SK-N-SH treated with all-trans-retinoic acid at 6 μM for 48 hours (cell line): Measurements from ENCODE around the gene P3H1.

Experiments
- ATAC-seq: fragments of 200-7000 bp; cut with Tn5 transposase; 3 replicates; pipeline ENCODE4 v1.9.1; 2020; ENCODE audit warnings: mild to moderate bottlenecking, moderate library complexity
- CSDC2 ChIP-seq: fragments of 250-450 bp; sonication (Bioruptor Pico); IDR thresholded peaks from 2 replicates; pipeline ENCODE4 v1.5.0; 2020; ENCODE audit warnings: mild to moderate bottlenecking, moderate library complexity
- ESRRG ChIP-seq: fragments of 250-450 bp; sonication (Bioruptor Pico); IDR thresholded peaks from 2 replicates; pipeline ENCODE4 v1.6.1; 2021; ENCODE audit warnings: mild to moderate bottlenecking
- GLIS3 ChIP-seq: fragments of 250-450 bp; sonication (Bioruptor Pico); IDR thresholded peaks from 2 replicates; pipeline ENCODE4 v1.5.0; 2020; ENCODE audit warnings: mild to moderate bottlenecking, moderate library complexity
- ISL1 ChIP-seq: fragments of 250-450 bp; sonication (Bioruptor Pico); IDR thresholded peaks from 2 replicates; pipeline ENCODE4 v2.1.2; 2022; ENCODE audit warnings: mild to moderate bottlenecking, moderate library complexity
- RARB ChIP-seq: fragments of 250-450 bp; sonication (Bioruptor Pico); IDR thresholded peaks from 2 replicates; pipeline ENCODE4 v1.8.0; 2021; ENCODE audit warnings: mild to moderate bottlenecking, moderate library complexity
- TOX ChIP-seq: fragments of 250-450 bp; sonication (Bioruptor Pico); IDR thresholded peaks from 2 replicates; pipeline ENCODE4 v1.8.0; 2021; ENCODE audit warnings: mild to moderate bottlenecking, moderate library complexity, borderline replicate concordance
- ZC3H10 ChIP-seq: fragments of 250-450 bp; sonication (Bioruptor Pico); IDR thresholded peaks from 2 replicates; pipeline ENCODE4 v1.5.1; 2021; ENCODE audit warnings: mild to moderate bottlenecking, moderate library complexity
- ZFP3 ChIP-seq: fragments of 250-450 bp; sonication (Bioruptor Pico); IDR thresholded peaks from 2 replicates; pipeline ENCODE4 v1.5.0; 2020; ENCODE audit warnings: mild to moderate bottlenecking, moderate library complexity
- ZFP30 ChIP-seq: fragments of 450-650 bp; formaldehyde crosslinking; IDR thresholded peaks from 2 replicates; pipeline ENCODE4 v1.5.0; 2022; ENCODE audit warnings: mild to moderate bottlenecking, moderate library complexity
- ZNF70 ChIP-seq: fragments of 450-650 bp; formaldehyde crosslinking; IDR thresholded peaks from 2 replicates; pipeline ENCODE4 v1.5.0; 2020; ENCODE audit warnings: mild to moderate bottlenecking, moderate library complexity
- ZNF8 ChIP-seq: fragments of 450-650 bp; formaldehyde crosslinking; IDR thresholded peaks from 2 replicates; pipeline ENCODE4 v1.5.0; 2020; ENCODE audit warnings: mild to moderate bottlenecking, moderate library complexity
- TF ChIP-seq, protein P1 (sequence below): fragments of 250-450 bp; sonication (Bioruptor Pico); IDR thresholded peaks from 2 replicates; pipeline ENCODE4 v1.5.1; 2020; ENCODE audit warnings: low read depth, mild to moderate bottlenecking, moderate library complexity
- TF ChIP-seq, protein P2 (sequence below): fragments of 250-450 bp; sonication (Bioruptor Pico); IDR thresholded peaks from 2 replicates; pipeline ENCODE4 v1.5.0; 2020; ENCODE audit warnings: mild to moderate bottlenecking, moderate library complexity
- TF ChIP-seq, protein P3 (sequence below): fragments of 250-450 bp; sonication (Bioruptor Pico); IDR thresholded peaks from 2 replicates; pipeline ENCODE4 v1.8.0; 2020; ENCODE audit warnings: mild to moderate bottlenecking, moderate library complexity, borderline replicate concordance
- TF ChIP-seq, protein P4 (sequence below): fragments of 250-450 bp; sonication (Bioruptor Pico); IDR thresholded peaks from 2 replicates; pipeline ENCODE4 v1.8.0; 2021; ENCODE audit warnings: low read depth, mild to moderate bottlenecking, moderate library complexity, borderline replicate concordance

P3H1 gene

DNA sequence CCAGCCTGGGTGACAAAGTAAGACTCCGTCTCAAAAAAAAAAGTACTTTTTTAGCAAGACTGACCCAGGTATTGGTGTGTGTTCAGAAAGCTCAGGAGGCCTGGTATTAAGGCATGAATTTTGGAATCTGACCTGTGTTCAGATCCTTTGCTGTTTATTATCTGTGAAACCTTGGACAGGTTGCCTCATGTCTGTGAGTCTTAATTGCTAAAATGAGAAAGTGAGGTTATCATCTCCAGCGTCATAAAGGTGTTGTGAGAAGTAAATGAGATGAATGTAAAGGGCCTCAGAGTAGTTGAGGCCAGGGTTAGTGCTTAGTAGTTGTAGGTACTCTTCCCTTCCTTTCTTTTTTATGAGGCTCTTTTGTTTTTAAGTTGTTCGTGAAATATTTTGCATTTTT, 3.0 kb upstream of the P3H1 start:
- no peak for TF ChIP-seq ZNF70 (CRISPR knock-in tag)
- no peak for ATAC-seq

DNA sequence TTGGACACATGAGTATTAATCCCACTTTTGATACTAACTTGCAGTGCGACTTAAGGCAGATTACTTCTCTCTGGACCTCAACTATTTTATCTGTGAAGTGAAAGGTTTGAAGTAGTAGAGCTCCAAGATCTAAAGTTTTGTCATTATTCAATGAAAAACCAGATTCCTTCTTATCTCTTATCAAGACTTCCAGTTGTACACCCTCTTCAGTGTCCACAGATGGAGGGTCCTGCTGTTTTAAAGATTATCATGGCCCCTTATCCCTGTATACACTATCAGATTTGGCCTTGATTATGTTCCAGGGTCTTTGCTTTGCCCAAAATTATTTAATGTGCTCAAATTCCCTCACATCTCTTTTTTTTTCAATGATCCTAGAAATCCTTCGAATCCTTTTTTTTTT, 1.3 kb upstream of the P3H1 start:
- TF ChIP-seq ISL1 (CRISPR knock-in tag) (no peak), GLIS3 (no peak), ZNF8 (CRISPR knock-in tag) (no peak), RARB (no peak)
- TF ChIP-seq, protein P1, sequence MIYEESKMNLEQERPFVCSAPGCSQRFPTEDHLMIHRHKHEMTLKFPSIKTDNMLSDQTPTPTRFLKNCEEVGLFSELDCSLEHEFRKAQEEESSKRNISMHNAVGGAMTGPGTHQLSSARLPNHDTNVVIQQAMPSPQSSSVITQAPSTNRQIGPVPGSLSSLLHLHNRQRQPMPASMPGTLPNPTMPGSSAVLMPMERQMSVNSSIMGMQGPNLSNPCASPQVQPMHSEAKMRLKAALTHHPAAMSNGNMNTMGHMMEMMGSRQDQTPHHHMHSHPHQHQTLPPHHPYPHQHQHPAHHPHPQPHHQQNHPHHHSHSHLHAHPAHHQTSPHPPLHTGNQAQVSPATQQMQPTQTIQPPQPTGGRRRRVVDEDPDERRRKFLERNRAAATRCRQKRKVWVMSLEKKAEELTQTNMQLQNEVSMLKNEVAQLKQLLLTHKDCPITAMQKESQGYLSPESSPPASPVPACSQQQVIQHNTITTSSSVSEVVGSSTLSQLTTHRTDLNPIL (CRISPR knock-in tag): no peak
- TF ChIP-seq, all 23 proteins: peak for 0
- no peak for ATAC-seq

DNA sequence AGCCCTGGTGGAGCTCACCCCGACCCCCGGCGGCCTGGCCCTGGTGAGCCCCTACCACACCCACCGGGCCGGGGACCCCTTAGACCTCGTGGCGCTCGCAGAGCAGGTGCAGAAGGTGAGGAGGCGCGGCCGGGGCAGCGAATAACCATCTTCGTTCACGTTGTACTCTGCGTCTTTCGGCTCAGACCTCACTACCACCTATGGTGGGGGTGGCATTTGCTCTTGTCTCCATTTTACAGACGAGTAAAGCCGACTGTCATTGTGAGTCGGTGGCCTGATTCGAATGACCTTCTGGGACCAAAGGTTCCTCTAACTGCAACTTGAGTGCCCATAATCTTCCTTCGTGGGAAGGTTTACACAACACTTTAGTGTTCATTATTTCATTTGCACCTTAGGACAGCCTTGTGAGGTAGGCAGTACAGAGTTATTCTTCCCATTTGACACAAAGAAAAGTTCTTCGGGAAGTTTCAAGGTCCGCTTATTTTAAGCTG, 727 bp upstream of the P3H1 start:
- peak; percentile 22 for ATAC-seq
- TF ChIP-seq, protein P1 (CRISPR knock-in tag): no peak
- TF ChIP-seq ESRRG (CRISPR knock-in tag) (no peak), ZC3H10 (CRISPR knock-in tag) (no peak), RARB (no peak), TOX (CRISPR knock-in tag) (no peak), ZNF8 (CRISPR knock-in tag) (no peak), CSDC2 (no peak)
- TF ChIP-seq, protein P2, sequence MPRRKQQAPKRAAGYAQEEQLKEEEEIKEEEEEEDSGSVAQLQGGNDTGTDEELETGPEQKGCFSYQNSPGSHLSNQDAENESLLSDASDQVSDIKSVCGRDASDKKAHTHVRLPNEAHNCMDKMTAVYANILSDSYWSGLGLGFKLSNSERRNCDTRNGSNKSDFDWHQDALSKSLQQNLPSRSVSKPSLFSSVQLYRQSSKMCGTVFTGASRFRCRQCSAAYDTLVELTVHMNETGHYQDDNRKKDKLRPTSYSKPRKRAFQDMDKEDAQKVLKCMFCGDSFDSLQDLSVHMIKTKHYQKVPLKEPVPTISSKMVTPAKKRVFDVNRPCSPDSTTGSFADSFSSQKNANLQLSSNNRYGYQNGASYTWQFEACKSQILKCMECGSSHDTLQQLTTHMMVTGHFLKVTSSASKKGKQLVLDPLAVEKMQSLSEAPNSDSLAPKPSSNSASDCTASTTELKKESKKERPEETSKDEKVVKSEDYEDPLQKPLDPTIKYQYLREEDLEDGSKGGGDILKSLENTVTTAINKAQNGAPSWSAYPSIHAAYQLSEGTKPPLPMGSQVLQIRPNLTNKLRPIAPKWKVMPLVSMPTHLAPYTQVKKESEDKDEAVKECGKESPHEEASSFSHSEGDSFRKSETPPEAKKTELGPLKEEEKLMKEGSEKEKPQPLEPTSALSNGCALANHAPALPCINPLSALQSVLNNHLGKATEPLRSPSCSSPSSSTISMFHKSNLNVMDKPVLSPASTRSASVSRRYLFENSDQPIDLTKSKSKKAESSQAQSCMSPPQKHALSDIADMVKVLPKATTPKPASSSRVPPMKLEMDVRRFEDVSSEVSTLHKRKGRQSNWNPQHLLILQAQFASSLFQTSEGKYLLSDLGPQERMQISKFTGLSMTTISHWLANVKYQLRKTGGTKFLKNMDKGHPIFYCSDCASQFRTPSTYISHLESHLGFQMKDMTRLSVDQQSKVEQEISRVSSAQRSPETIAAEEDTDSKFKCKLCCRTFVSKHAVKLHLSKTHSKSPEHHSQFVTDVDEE (CRISPR knock-in tag): no peak
- TF ChIP-seq, protein P3, sequence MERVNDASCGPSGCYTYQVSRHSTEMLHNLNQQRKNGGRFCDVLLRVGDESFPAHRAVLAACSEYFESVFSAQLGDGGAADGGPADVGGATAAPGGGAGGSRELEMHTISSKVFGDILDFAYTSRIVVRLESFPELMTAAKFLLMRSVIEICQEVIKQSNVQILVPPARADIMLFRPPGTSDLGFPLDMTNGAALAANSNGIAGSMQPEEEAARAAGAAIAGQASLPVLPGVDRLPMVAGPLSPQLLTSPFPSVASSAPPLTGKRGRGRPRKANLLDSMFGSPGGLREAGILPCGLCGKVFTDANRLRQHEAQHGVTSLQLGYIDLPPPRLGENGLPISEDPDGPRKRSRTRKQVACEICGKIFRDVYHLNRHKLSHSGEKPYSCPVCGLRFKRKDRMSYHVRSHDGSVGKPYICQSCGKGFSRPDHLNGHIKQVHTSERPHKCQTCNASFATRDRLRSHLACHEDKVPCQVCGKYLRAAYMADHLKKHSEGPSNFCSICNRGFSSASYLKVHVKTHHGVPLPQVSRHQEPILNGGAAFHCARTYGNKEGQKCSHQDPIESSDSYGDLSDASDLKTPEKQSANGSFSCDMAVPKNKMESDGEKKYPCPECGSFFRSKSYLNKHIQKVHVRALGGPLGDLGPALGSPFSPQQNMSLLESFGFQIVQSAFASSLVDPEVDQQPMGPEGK (CRISPR knock-in tag): no peak
- TF ChIP-seq, protein P4, sequence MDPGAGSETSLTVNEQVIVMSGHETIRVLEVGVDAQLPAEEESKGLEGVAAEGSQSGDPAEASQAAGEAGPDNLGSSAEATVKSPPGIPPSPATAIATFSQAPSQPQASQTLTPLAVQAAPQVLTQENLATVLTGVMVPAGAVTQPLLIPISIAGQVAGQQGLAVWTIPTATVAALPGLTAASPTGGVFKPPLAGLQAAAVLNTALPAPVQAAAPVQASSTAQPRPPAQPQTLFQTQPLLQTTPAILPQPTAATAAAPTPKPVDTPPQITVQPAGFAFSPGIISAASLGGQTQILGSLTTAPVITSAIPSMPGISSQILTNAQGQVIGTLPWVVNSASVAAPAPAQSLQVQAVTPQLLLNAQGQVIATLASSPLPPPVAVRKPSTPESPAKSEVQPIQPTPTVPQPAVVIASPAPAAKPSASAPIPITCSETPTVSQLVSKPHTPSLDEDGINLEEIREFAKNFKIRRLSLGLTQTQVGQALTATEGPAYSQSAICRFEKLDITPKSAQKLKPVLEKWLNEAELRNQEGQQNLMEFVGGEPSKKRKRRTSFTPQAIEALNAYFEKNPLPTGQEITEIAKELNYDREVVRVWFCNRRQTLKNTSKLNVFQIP (CRISPR knock-in tag): no peak

DNA sequence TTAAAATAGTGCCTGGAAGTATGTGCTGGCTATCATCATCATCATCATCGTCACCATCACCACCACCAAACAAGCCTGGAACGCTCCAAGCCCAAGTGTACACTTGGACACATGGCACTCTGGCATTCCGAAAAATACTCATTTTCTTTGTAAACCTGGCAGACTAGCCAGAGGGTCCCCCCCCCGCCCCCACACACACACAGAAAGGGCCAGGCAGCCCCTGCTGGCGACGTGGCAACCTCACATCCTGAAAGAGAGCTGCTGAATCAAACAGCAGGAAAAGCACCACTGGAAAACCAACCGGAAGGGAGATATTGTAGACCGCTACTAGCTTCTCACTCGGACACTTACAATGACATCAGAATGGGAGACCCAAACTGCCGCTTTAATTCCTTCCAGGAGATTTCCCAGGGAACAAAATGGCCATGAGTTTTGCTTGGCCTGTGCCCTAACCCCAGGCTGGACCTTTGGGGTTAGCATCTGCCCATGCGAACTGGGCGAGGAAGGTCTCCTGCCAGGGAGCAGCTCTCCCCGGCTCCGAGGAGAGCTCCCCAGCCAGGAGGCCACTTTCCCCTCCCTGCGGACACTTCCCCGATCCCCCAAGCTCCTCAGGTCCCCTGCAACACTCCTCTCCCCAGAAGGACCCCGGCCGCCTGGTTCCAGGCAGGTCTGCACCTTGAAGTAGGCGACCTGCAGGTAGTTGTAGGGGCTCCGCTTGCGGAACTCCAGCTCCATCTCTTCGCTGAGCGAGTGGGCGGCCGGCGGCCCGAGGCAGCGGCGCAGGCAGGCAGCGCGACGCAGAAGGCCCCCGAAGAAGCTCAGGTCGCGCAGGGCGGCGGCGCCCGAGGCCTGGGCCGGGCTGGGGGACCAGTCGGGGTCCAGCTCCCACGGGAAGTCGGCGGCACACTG, 742 bp downstream of the P3H1 start:
- 0 out of 2 replicates have a peak, but pooled peaks have one; percentile 26 for TF ChIP-seq ZFP30 (CRISPR knock-in tag)
- TF ChIP-seq, protein P3 (CRISPR knock-in tag): peak; percentile 75; the same call in 1 of the 2 replicates
- TF ChIP-seq ZFP3 (CRISPR knock-in tag): no peak
- peak; percentile 61 for ATAC-seq
